ENCODE measurements around the gene LAMC1. TPM values are rescaled to one million over a fixed set of nuclear protein-coding genes. Genes with fewer than 3 reads are reported as not detected.

LAMC1 gene
- total RNA-seq, 2 experiments from 2014 or later, result not detected

- no peaks in the 10 kb centered on the region for H3K4me1 Mint-ChIP-seq
- CTCF ChIA-PET, result no interaction called here
- POLR2A ChIA-PET, result no interaction called here
Observed at GRCh38 chr1:183124259-183124658, 101.0 kb downstream of the LAMC1 start.

GRCh38 chr1:183125279-183125999 lies 102.2 kb downstream of the LAMC1 start:
- ChIA-PET POLR2A (no interaction called here), CTCF (no interaction called here)
- H3K27ac Mint-ChIP-seq, result no peak overlapping the region
- no peaks in the 10 kb centered on the region for H3K9me3 Mint-ChIP-seq
- H3K36me3 Mint-ChIP-seq (ENCODE audit: low read depth), result no peaks in the 10 kb centered on the region
- H3K4me3 Mint-ChIP-seq, result no peak overlapping the region
- H3K27me3 Mint-ChIP-seq, result peaks cover 4% of the 10 kb centered on the region
- DNase-seq, result no peak
- no peaks in the 10 kb centered on the region for H3K4me1 Mint-ChIP-seq

More at GRCh38 chr1:183124259-183124658, 101.0 kb downstream of the LAMC1 start:
- no peaks in the 10 kb centered on the region for H3K9me3 Mint-ChIP-seq
- DNase-seq, result no peak
- H3K4me3 Mint-ChIP-seq, result no peak overlapping the region
- H3K36me3 Mint-ChIP-seq (ENCODE audit: low read depth), result no peaks in the 10 kb centered on the region
- H3K27ac Mint-ChIP-seq, result no peak overlapping the region
- H3K27me3 Mint-ChIP-seq, result peaks cover 4% of the 10 kb centered on the region

GRCh38 chr1:183126000-183126366 lies 102.8 kb downstream of the LAMC1 start:
- CTCF ChIA-PET, result no interaction called here
- Mint-ChIP-seq H3K36me3 (ENCODE audit: low read depth) (no peaks in the 10 kb centered on the region), H3K27ac (no peak overlapping the region), H3K4me1 (no peaks in the 10 kb centered on the region), H3K27me3 (peaks cover 4% of the 10 kb centered on the region), H3K9me3 (no peaks in the 10 kb centered on the region), H3K4me3 (no peak overlapping the region)
- no peak for DNase-seq
- POLR2A ChIA-PET, result no interaction called here

- ChIA-PET POLR2A (no interaction called here), CTCF (no interaction called here)
- peaks cover 3% of the 10 kb centered on the region for H3K4me1 Mint-ChIP-seq
- H3K36me3 Mint-ChIP-seq (ENCODE audit: low read depth), result no peaks in the 10 kb centered on the region
- no peak overlapping the region for H3K4me3 Mint-ChIP-seq
- H3K9me3 Mint-ChIP-seq, result no peaks in the 10 kb centered on the region
- DNase-seq, result no peak
- no peak overlapping the region for H3K27ac Mint-ChIP-seq
- peaks cover 4% of the 10 kb centered on the region for H3K27me3 Mint-ChIP-seq
Observed at GRCh38 chr1:183126528-183126927, 103.3 kb downstream of the LAMC1 start.

- no peak for DNase-seq
- Mint-ChIP-seq H3K27me3 (peaks cover 4% of the 10 kb centered on the region), H3K4me3 (no peak overlapping the region), H3K9me3 (no peaks in the 10 kb centered on the region), H3K27ac (no peak overlapping the region), H3K36me3 (ENCODE audit: low read depth) (no peaks in the 10 kb centered on the region), H3K4me1 (peaks cover 3% of the 10 kb centered on the region)
- POLR2A ChIA-PET, result no interaction called here
- CTCF ChIA-PET, result no interaction called here
Observed at GRCh38 chr1:183129921-183130690, 106.9 kb downstream of the LAMC1 start.

- Mint-ChIP-seq H3K27me3 (peaks cover 4% of the 10 kb centered on the region), H3K4me1 (peaks cover 3% of the 10 kb centered on the region), H3K9me3 (no peaks in the 10 kb centered on the region), H3K36me3 (ENCODE audit: low read depth) (no peaks in the 10 kb centered on the region), H3K4me3 (no peak overlapping the region), H3K27ac (no peak overlapping the region)
- POLR2A ChIA-PET, result interaction anchor here (0.6 kb wide), 1 partner anchor 8 kb away, joined by 3 read pairs; no protein-coding TSS in a partner anchor
- no peak for DNase-seq
- CTCF ChIA-PET, result no interaction called here
Observed at GRCh38 chr1:183131166-183131565, 107.9 kb downstream of the LAMC1 start.

GRCh38 chr1:183135336-183135735 lies 112.1 kb downstream of the LAMC1 start:
- DNase-seq, result no peak
- ChIA-PET CTCF (no interaction called here), POLR2A (no interaction called here)
- Mint-ChIP-seq H3K36me3 (ENCODE audit: low read depth) (no peaks in the 10 kb centered on the region), H3K9me3 (no peaks in the 10 kb centered on the region), H3K27me3 (peaks cover 6% of the 10 kb centered on the region), H3K27ac (no peak overlapping the region), H3K4me1 (peaks cover 3% of the 10 kb centered on the region), H3K4me3 (no peak overlapping the region)

GRCh38 chr1:183137782-183138181 lies 114.6 kb downstream of the LAMC1 start:
- H3K4me3 Mint-ChIP-seq, result no peak overlapping the region
- DNase-seq, result no peak
- ChIA-PET POLR2A (no interaction called here), CTCF (no interaction called here)
- H3K36me3 Mint-ChIP-seq (ENCODE audit: low read depth), result no peaks in the 10 kb centered on the region
- H3K27me3 Mint-ChIP-seq, result peaks cover 10% of the 10 kb centered on the region
- no peaks in the 10 kb centered on the region for H3K4me1 Mint-ChIP-seq
- H3K9me3 Mint-ChIP-seq, result no peaks in the 10 kb centered on the region
- no peak overlapping the region for H3K27ac Mint-ChIP-seq

- H3K4me1 Mint-ChIP-seq, result no peaks in the 10 kb centered on the region
- ChIA-PET POLR2A (no interaction called here), CTCF (no interaction called here)
- H3K27me3 Mint-ChIP-seq, result peaks cover 10% of the 10 kb centered on the region
- no peak overlapping the region for H3K4me3 Mint-ChIP-seq
- DNase-seq, result no peak
- no peaks in the 10 kb centered on the region for H3K9me3 Mint-ChIP-seq
- no peaks in the 10 kb centered on the region for H3K36me3 Mint-ChIP-seq (ENCODE audit: low read depth)
- H3K27ac Mint-ChIP-seq, result no peak overlapping the region
Observed at GRCh38 chr1:183138301-183138700, 115.1 kb downstream of the LAMC1 start.

- no peaks in the 10 kb centered on the region for H3K9me3 Mint-ChIP-seq
- H3K27me3 Mint-ChIP-seq, result peaks cover 19% of the 10 kb centered on the region
- H3K36me3 Mint-ChIP-seq (ENCODE audit: low read depth), result no peaks in the 10 kb centered on the region
- H3K4me1 Mint-ChIP-seq, result no peaks in the 10 kb centered on the region
- no peak for DNase-seq
- no peak overlapping the region for H3K4me3 Mint-ChIP-seq
- H3K27ac Mint-ChIP-seq, result no peak overlapping the region
- ChIA-PET POLR2A (interaction anchor here (0.6 kb wide), 1 partner anchor 8 kb away, joined by 3 read pairs; no protein-coding TSS in a partner anchor), CTCF (no interaction called here)
Observed at GRCh38 chr1:183139281-183139942, 116.2 kb downstream of the LAMC1 start.

GRCh38 chr1:183140633-183141032 lies 117.4 kb downstream of the LAMC1 start:
- peaks cover 23% of the 10 kb centered on the region for H3K27me3 Mint-ChIP-seq
- DNase-seq, result no peak
- POLR2A ChIA-PET, result no interaction called here
- CTCF ChIA-PET, result no interaction called here
- no peak overlapping the region for H3K27ac Mint-ChIP-seq
- H3K36me3 Mint-ChIP-seq (ENCODE audit: low read depth), result no peaks in the 10 kb centered on the region
- no peaks in the 10 kb centered on the region for H3K4me1 Mint-ChIP-seq
- no peak overlapping the region for H3K4me3 Mint-ChIP-seq
- no peaks in the 10 kb centered on the region for H3K9me3 Mint-ChIP-seq

- ChIA-PET POLR2A (no interaction called here), CTCF (no interaction called here)
- no peak overlapping the region for H3K27ac Mint-ChIP-seq
- H3K4me1 Mint-ChIP-seq, result no peaks in the 10 kb centered on the region
- DNase-seq, result no peak
- H3K9me3 Mint-ChIP-seq, result no peaks in the 10 kb centered on the region
- H3K36me3 Mint-ChIP-seq (ENCODE audit: low read depth), result no peaks in the 10 kb centered on the region
- no peak overlapping the region for H3K4me3 Mint-ChIP-seq
- peaks cover 23% of the 10 kb centered on the region for H3K27me3 Mint-ChIP-seq
Observed at GRCh38 chr1:183142171-183142570, 119.0 kb downstream of the LAMC1 start.

- Mint-ChIP-seq H3K27ac (no peak overlapping the region), H3K9me3 (no peaks in the 10 kb centered on the region), H3K36me3 (ENCODE audit: low read depth) (no peaks in the 10 kb centered on the region), H3K4me3 (no peak overlapping the region), H3K4me1 (no peaks in the 10 kb centered on the region), H3K27me3 (peaks cover 16% of the 10 kb centered on the region)
- no peak for DNase-seq
- CTCF ChIA-PET, result interaction anchor here (0.6 kb wide), 1 partner anchor 238 kb away, joined by 3 read pairs; no protein-coding TSS in a partner anchor
- POLR2A ChIA-PET, result no interaction called here
Observed at GRCh38 chr1:183143576-183144315, 120.5 kb downstream of the LAMC1 start.
